SK-N-MC (cell line): ENCODE data around the gene WNK1.
A peak's percentile ranks its signal among the peaks of the same experiment; 100 is the strongest.

Experiments used
- DNase-seq: peaks from one replicate; pipeline ENCODE4 v3.0.0-alpha.2; 2011; ENCODE audit warnings: low read depth, low spot score
- H3K27ac ChIP-seq: fragments of 200-600 bp; sonication (generic); 2 replicates; pipeline ENCODE4 v1.5.1; 2016; ENCODE audit warnings: mixed run types
- H3K36me3 ChIP-seq: fragments of 200-600 bp; sonication (generic); 2 replicates; pipeline ENCODE4 v1.6.1; 2017; ENCODE audit warnings: antibody characterized with exemption, low read length, mixed read lengths; ENCODE audit not compliant: insufficient read depth
- H3K4me3 ChIP-seq: fragments of 200-600 bp; sonication (generic); 2 replicates; pipeline ENCODE4 v1.5.1; 2016
- H3K9ac ChIP-seq: fragments of 200-600 bp; sonication (generic); 2 replicates; pipeline ENCODE4 v1.8.0; 2017; ENCODE audit warnings: mixed run types, mixed read lengths; ENCODE audit not compliant: insufficient read length
- H3K9me3 ChIP-seq: fragments of 200-600 bp; sonication (generic); 2 replicates; pipeline ENCODE4 v1.6.1; 2017; ENCODE audit warnings: low read depth, mild to moderate bottlenecking, antibody characterized with exemption, low read length, moderate library complexity, mixed read lengths
- EZH2 ChIP-seq: fragments of 200-600 bp; sonication (generic); IDR thresholded peaks from one replicate; pipeline ENCODE4 v1.6.1; 2017; ENCODE audit warnings: antibody characterized with exemption
- FOXP2 ChIP-seq: optimal IDR thresholded peaks from 2 replicates; pipeline ENCODE3; 2011; ENCODE audit warnings: mild to moderate bottlenecking, moderate library complexity; ENCODE audit not compliant: insufficient read depth; ENCODE audit errors: extremely low read length, control extremely low read depth
- POLR2AphosphoS5 ChIP-seq: IDR thresholded peaks from 2 replicates; pipeline ENCODE4 v1.6.1; 2012; ENCODE audit warnings: mild to moderate bottlenecking, low read depth, low read length, borderline replicate concordance

WNK1 gene

GRCh38 chr12:738712-739111, 13.7 kb upstream of the WNK1 start:
- no peak overlapping the region for H3K9ac ChIP-seq
- TF ChIP-seq EZH2 = no peak
- TF ChIP-seq POLR2AphosphoS5 = no peak
- no peak for TF ChIP-seq FOXP2
- H3K9me3 ChIP-seq = no peaks in the 10 kb centered on the region
- H3K36me3 ChIP-seq = no peaks in the 10 kb centered on the region
- no peak for DNase-seq
- H3K27ac ChIP-seq = no peak overlapping the region
- no peak overlapping the region for H3K4me3 ChIP-seq

GRCh38 chr12:739349-739748, 13.0 kb upstream of the WNK1 start:
- H3K36me3 ChIP-seq = no peaks in the 10 kb centered on the region

GRCh38 chr12:740921-741320, 11.5 kb upstream of the WNK1 start:
- TF ChIP-seq POLR2AphosphoS5 = no peak
- Histone ChIP-seq H3K9me3 (no peaks in the 10 kb centered on the region), H3K9ac (no peak overlapping the region), H3K36me3 (no peaks in the 10 kb centered on the region), H3K27ac (no peak overlapping the region), H3K4me3 (no peak overlapping the region)
- DNase-seq = no peak

More at GRCh38 chr12:739349-739748, 13.0 kb upstream of the WNK1 start:
- TF ChIP-seq POLR2AphosphoS5 = no peak
- TF ChIP-seq FOXP2 = no peak
- TF ChIP-seq EZH2 = no peak
- no peaks in the 10 kb centered on the region for H3K9me3 ChIP-seq
- no peak overlapping the region for H3K9ac ChIP-seq
- no peak for DNase-seq
- no peak overlapping the region for H3K4me3 ChIP-seq
- H3K27ac ChIP-seq = no peak overlapping the region

GRCh38 chr12:749751-750270, 2.6 kb upstream of the WNK1 start:
- H3K27ac ChIP-seq = peak overlapping the region; percentile 94; the same call in 1 of the 2 replicates
- H3K4me3 ChIP-seq = peak overlapping the region; percentile 80
- no peak for DNase-seq
- no peaks in the 10 kb centered on the region for H3K36me3 ChIP-seq
- H3K9ac ChIP-seq = peak overlapping the region; percentile 85
- H3K9me3 ChIP-seq = no peaks in the 10 kb centered on the region
- TF ChIP-seq FOXP2 (no peak), EZH2 (no peak), POLR2AphosphoS5 (no peak)

- H3K36me3 ChIP-seq = no peaks in the 10 kb centered on the region
- no peaks in the 10 kb centered on the region for H3K9me3 ChIP-seq
- H3K9ac ChIP-seq = peak overlapping the region; percentile 85
- peak overlapping the region; percentile 80 for H3K4me3 ChIP-seq
- peak; percentile 20 for DNase-seq
- H3K27ac ChIP-seq = peak overlapping the region; percentile 94
- TF ChIP-seq EZH2 (no peak), FOXP2 (no peak), POLR2AphosphoS5 (no peak)
Measured at GRCh38 chr12:750366-751191, 1.8 kb upstream of the WNK1 start.

- Histone ChIP-seq H3K9me3 (no peaks in the 10 kb centered on the region), H3K27ac (peak overlapping the region; percentile 94), H3K9ac (peak overlapping the region; percentile 85), H3K4me3 (peak overlapping the region; percentile 80), H3K36me3 (no peaks in the 10 kb centered on the region)
- DNase-seq = peak; percentile 77
- peak; percentile 90 for TF ChIP-seq POLR2AphosphoS5
- no peak for TF ChIP-seq FOXP2
- no peak for TF ChIP-seq EZH2
Measured at GRCh38 chr12:751192-751998, 984 bp upstream of the WNK1 start.

GRCh38 chr12:752695-753610, 574 bp downstream of the WNK1 start:
- DNase-seq = no peak
- peak overlapping the region; percentile 81 for H3K9ac ChIP-seq
- H3K36me3 ChIP-seq = no peaks in the 10 kb centered on the region
- H3K9me3 ChIP-seq = no peaks in the 10 kb centered on the region
- TF ChIP-seq POLR2AphosphoS5 (no peak), FOXP2 (no peak), EZH2 (no peak)
- peak overlapping the region; percentile 80 for H3K4me3 ChIP-seq
- H3K27ac ChIP-seq = peak overlapping the region; percentile 57; the same call in 1 of the 2 replicates
